Activated T-helper 1 cell treated with anti-CD3 and anti-CD28 coated beads, Interleukin-2, amount 50 U/mL, for 16 hours (primary cell): ENCODE measurements around the gene ZNF688.
"Not testable (repeated sequence)": the region's sequence is repeated elsewhere in the genome, so short reads cannot be mapped to it uniquely, and the experiment has no call there.

ENCODE experiments used
- DNase-seq, 2 donors: peaks; one replicate each; pipeline ENCODE4 v3.0.0-alpha.2; 2020; ENCODE audit warnings: low read depth in 1 of 2, low spot score in 1 of 2

Gene ZNF688

GRCh38 chr16:30535106-30535776, 36.3 kb downstream of the ZNF688 start:
- no peak for DNase-seq

GRCh38 chr16:30534368-30535105, 37.0 kb downstream of the ZNF688 start, which contains the start of gene ZNF747:
TSS of gene ZNF747 (minus strand) at chr16:30534858. CDS start at chr16:30534679, 179 bp downstream.
- peak; percentile 82 to 85 for DNase-seq

- DNase-seq: no peak
These were observed 37.7 kb downstream of the ZNF688 start for GRCh38 chr16:30533748-30534367.

GRCh38 chr16:30533146-30533522, 38.4 kb downstream of the ZNF688 start:
- no peak for DNase-seq

- no peak for DNase-seq
These were observed 39.0 kb downstream of the ZNF688 start for GRCh38 chr16:30532285-30533145.

GRCh38 chr16:30530163-30531037, 41.1 kb downstream of the ZNF688 start:
- no peak for DNase-seq

GRCh38 chr16:30528799-30529457, 42.6 kb downstream of the ZNF688 start:
- no peak for DNase-seq

- no peak for DNase-seq
These were observed 43.8 kb downstream of the ZNF688 start for GRCh38 chr16:30527635-30528178.

GRCh38 chr16:30526823-30527634, 44.5 kb downstream of the ZNF688 start:
- peak; percentile 77 to 88 for DNase-seq

GRCh38 chr16:30526137-30526822, 45.2 kb downstream of the ZNF688 start, which contains the start of gene ZNF768:
TSS of gene ZNF768 (minus strand) at chr16:30526566. CDS start at chr16:30526413, 153 bp downstream.
- DNase-seq: no peak

GRCh38 chr16:30525844-30526136, 45.7 kb downstream of the ZNF688 start:
- no peak for DNase-seq

- no peak for DNase-seq
These were observed 46.6 kb downstream of the ZNF688 start for GRCh38 chr16:30524575-30525568.

- DNase-seq: no peak
These were observed 47.5 kb downstream of the ZNF688 start for GRCh38 chr16:30523768-30524574.

- DNase-seq: not testable (repeated sequence)
These were observed 48.6 kb downstream of the ZNF688 start for GRCh38 chr16:30522702-30523463.
